SK-MEL-5 (cell line): ENCODE data around the gene HBE1. TPM values are rescaled to one million over a fixed set of nuclear protein-coding genes. Genes with fewer than 3 reads are reported as not detected.

Source experiments
- DNase-seq: peaks from one replicate; pipeline ENCODE4 v3.0.0-alpha.2; 2016; ENCODE audit warnings: low read depth, low spot score
- in situ Hi-C: cut with HindIII; loops from 2 replicates; pipeline ENCODE4 v1.10.0; 2016; ENCODE audit warnings: low sequenced_read_pairs, high pct_unique_total_duplicates, low pct_unique_long_range_greater_than_20kb
- total RNA-seq: library from RNA; depleted of rRNA; stranded (reverse); fragments of >200 nt; shearing (Covaris generic); gene quantifications from 2 replicates; pipeline ENCODE4 v1.2.3, GENCODE V29; 2014; rRNA removed

The HBE1 gene
- total RNA-seq, 1 experiment from 2014 or later, result 22.2 TPM

GRCh38 chr11:5227681-5228080 is 42.1 kb downstream of the HBE1 start:
- no peak for DNase-seq
- in situ Hi-C loops, result no loop called here

GRCh38 chr11:5226732-5227310 is 42.9 kb downstream of the HBE1 start, which contains the start of gene HBB:
Gene HBB (minus strand): TSS chr11:5227071. CDS start chr11:5227021, 50 bp downstream.
- no peak for DNase-seq
- in situ Hi-C loops, result no loop called here

GRCh38 chr11:5225480-5225871 is 44.3 kb downstream of the HBE1 start:
- in situ Hi-C loops, result no loop called here
- DNase-seq, result no peak

GRCh38 chr11:5224538-5225479 is 44.9 kb downstream of the HBE1 start:
- no peak for DNase-seq
- in situ Hi-C loops, result no loop called here

- no peak for DNase-seq
- in situ Hi-C loops, result no loop called here
Measured at GRCh38 chr11:5223686-5224085, 46.1 kb downstream of the HBE1 start.

GRCh38 chr11:5223146-5223545 is 46.6 kb downstream of the HBE1 start:
- no peak for DNase-seq
- in situ Hi-C loops, result no loop called here

Other genes starting within 250 kb of the HBE1 start
- not detected in 2 replicates for gene OR52J3, start 223.4 kb downstream of the HBE1 start, total RNA-seq
- not detected in 2 replicates for gene OR52E2, start 210.3 kb downstream of the HBE1 start, total RNA-seq
- gene OR52E1, start 200.4 kb downstream of the HBE1 start, total RNA-seq, result not detected in 2 replicates
- gene OR52A5, start 131.6 kb downstream of the HBE1 start, total RNA-seq, result not detected in 2 replicates
- 0.05 TPM in 1 of 2 replicates, not detected in the other for gene OR52A1, start 115.2 kb downstream of the HBE1 start, total RNA-seq
- not detected in 2 replicates for gene OR51V1, start 69.3 kb downstream of the HBE1 start, total RNA-seq
- gene HBB, start 42.9 kb downstream of the HBE1 start, total RNA-seq, result not detected in 2 replicates
- not detected in 2 replicates for gene HBD, start 35.5 kb downstream of the HBE1 start, total RNA-seq
- not detected in 2 replicates for gene HBG1, start 20.1 kb downstream of the HBE1 start, total RNA-seq
- gene HBG2, start 15.2 kb downstream of the HBE1 start, total RNA-seq, result 1.4 and 4.4 TPM in 2 replicates
- gene OR51B4, start 32.0 kb upstream of the HBE1 start, total RNA-seq, result 9.0 and 10.7 TPM in 2 replicates
- gene OR51B2, start 54.4 kb upstream of the HBE1 start, total RNA-seq, result 0.53 and 0.83 TPM in 2 replicates
- 15.1 and 15.8 TPM in 2 replicates for gene OR51B5, start 73.6 kb upstream of the HBE1 start, total RNA-seq
- not detected in 2 replicates for gene OR51B6, start 81.6 kb upstream of the HBE1 start, total RNA-seq
- gene OR51M1, start 113.9 kb upstream of the HBE1 start, total RNA-seq, result not detected in 2 replicates
- not detected in 2 replicates for gene OR51Q1, start 152.2 kb upstream of the HBE1 start, total RNA-seq
- gene OR51I1, start 171.6 kb upstream of the HBE1 start, total RNA-seq, result 0.63 TPM in 1 of 2 replicates, not detected in the other
- gene OR51I2, start 179.4 kb upstream of the HBE1 start, total RNA-seq, result not detected in 2 replicates
- not detected in 2 replicates for gene OR52D1, start 218.7 kb upstream of the HBE1 start, total RNA-seq
- gene UBQLN3, start 240.0 kb upstream of the HBE1 start, total RNA-seq, result not detected in 2 replicates
- gene UBQLNL, start 246.8 kb upstream of the HBE1 start, total RNA-seq, result not detected in 2 replicates